GM12801 (cell line): ENCODE measurements around the gene PODNL1.

ENCODE experiments used
- TF ChIP-seq, protein P1 (sequence below): IDR thresholded peaks from one replicate; pipeline ENCODE4 v1.5.1; 2011; ENCODE audit warnings: control low read depth; ENCODE audit not compliant: insufficient read length; ENCODE audit errors: extremely low read depth

The PODNL1 gene

DNA sequence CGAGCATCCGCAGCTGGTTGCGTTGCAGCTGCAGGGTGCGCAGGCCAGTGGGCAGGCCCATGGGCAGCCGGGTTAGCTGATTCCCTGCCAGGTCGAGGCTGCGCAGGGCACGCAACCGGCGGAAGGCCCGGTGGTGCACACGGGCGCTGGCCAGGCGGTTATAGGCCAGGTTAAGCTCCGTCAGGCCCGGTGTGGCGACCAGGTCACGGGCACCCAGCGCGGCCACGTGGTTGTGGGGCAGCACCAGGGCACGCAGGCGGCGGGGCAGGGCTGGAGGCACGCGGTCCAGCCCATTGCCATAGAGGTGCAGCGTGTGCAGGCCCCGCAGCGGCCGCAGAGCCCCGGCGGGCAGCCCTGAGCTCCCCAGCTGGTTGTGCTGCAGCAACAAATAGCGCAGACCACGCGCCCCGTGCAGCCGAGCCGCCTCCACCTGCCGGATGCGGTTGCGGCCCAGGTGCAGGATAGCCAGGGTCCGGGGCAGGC, 5.3 kb downstream of the PODNL1 start:
- TF ChIP-seq, protein P1, sequence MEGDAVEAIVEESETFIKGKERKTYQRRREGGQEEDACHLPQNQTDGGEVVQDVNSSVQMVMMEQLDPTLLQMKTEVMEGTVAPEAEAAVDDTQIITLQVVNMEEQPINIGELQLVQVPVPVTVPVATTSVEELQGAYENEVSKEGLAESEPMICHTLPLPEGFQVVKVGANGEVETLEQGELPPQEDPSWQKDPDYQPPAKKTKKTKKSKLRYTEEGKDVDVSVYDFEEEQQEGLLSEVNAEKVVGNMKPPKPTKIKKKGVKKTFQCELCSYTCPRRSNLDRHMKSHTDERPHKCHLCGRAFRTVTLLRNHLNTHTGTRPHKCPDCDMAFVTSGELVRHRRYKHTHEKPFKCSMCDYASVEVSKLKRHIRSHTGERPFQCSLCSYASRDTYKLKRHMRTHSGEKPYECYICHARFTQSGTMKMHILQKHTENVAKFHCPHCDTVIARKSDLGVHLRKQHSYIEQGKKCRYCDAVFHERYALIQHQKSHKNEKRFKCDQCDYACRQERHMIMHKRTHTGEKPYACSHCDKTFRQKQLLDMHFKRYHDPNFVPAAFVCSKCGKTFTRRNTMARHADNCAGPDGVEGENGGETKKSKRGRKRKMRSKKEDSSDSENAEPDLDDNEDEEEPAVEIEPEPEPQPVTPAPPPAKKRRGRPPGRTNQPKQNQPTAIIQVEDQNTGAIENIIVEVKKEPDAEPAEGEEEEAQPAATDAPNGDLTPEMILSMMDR, result no peak

DNA sequence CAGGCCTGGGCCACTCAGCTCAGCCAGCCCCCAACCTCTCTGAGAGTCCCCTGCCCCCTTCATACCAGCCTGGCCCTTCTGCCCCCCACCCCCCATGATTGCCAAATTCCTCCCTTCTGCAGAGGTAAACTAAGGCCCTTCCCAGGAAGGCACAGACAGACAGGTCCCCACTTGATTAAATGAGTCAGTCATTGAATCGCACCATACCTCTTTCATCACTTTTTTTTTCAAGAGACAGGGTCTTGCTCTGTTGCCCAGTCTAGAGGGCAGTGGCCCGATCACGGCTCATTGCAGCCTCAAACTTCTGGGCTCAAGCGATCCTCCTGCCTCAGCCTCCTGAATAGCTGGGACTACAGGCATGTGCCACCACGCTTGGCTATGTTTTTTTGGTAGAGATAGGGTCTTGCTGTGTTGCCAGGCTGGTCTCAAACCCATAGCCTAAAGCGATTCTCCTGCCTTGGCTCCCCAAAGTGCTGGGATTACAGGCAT, 6.0 kb downstream of the PODNL1 start:
- TF ChIP-seq, protein P1, result no peak

DNA sequence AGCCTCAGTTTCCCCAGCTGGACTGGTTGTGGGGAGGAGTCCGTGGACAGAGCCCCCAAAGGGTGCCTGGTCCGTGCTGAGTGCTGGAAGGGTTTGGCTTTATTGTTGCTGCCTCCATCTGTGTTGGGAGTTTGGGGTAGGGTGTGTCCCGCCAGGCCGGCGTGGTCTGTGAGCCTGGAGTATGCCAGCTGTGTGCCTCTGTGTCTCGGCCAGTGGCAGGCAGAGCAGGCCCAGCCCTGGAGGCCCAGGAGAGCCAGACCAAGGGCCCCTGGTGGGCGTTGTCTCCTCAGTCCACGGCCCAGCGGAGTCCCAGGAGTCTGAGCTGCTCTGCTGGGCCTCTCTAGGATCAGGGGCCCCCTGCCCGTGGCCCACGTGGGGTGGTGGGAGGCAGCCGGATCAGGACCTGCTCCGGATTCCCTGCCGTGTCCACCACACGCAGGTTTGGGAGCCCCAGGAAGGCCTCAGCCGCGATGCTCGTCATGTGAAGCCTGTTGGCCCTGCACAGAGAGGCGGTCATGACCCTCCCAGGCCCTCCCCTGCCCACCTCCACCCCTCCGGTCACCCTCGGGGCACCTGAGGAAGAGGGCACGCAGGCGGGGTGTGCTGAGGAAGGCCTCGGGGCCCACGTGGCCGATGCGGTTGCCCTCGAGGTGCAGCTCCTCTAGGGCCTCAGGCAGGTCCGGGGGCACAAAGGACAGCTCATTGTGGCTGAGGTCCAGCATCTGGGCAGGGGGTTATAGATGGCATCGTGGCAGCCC, 6.6 kb downstream of the PODNL1 start:
- TF ChIP-seq, protein P1, result no peak

DNA sequence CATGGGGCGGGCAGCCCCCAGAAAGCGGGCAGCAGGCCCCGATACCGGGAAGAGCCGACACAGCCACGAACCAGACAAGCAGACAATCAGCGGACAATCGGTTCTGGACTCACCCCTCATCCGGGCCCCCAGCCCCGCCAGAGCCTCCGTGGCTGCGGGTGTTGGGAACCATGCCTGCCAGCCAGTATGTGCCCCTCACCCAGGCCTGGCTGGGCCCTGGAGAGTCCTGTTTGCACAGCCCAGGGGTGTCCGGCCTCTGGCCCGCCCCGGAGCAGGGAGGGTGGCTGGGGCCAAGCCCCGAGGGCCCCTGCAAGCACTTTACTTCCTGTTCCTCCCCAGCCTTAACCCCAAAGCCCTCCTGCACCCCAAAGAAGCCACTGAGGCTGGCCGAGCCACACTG, 7.8 kb downstream of the PODNL1 start:
- TF ChIP-seq, protein P1, result no peak

DNA sequence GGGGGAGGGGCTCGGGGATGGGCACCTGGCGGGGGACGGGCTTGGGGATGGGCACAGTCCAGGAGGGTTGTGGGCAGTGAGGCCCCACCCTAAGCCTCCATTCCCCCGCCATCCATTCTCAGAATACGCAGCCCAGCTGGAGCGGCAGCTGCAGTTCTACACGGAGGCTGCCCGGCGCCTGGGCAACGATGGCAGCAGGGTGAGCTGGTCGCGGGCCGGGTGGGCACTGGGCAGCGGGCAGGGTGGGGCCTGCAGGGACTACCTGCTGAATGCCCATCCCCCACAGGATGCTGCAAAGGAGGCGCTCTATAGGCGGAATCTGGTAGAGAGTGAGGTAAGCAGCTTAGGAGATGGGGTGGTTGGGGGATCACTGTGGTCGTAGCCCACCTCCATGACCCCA, 8.3 kb downstream of the PODNL1 start:
- TF ChIP-seq, protein P1, result no peak

DNA sequence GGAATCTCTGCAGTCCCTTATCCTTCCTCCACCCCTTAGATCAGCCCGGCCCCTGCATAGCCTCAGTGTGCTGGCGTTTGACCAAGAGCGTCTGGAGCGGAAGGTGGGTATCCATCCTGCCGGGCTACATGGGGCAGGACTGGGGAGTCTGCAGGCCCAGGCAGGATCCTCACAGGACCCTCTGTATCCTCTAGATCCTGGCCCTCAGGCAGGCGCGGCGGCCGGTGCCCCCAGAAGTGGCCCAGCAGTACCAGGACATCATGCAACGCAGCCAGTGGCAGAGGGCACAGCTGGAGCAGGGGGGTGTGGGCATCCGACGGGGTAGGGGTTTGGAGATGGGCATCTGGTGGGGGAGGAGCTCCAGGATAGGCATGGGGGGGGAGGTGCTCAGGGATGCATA, 8.9 kb downstream of the PODNL1 start:
- TF ChIP-seq, protein P1, result no peak

DNA sequence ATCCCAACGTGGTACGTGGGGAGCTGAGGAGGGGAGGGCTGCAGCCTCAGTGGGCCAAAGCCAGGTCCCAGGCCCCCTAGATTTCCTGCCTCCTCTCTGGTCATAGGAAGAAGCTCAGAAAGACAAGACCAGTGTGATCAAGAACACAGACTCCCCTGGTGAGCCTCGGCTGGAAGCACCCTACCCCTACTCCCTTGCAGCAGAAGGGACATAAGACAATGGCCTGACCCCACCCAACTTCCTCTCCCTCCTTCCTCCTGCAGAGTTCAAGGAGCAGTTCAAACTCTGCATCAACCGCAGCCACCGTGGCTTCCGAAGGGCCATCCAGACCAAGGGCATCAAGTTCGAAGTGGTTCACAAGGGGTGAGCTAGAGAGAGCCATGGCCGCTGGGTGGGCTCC, 11.5 kb downstream of the PODNL1 start:
- TF ChIP-seq, protein P1, result no peak
